PC-9 (cell line): ENCODE data around the gene MGST1. TPM values are rescaled to one million over a fixed set of nuclear protein-coding genes. Genes with fewer than 3 reads are reported as not detected.

Experiments
- BruUV-seq: library from RNA; stranded (reverse); fragments of 400-500 nt; replicated peaks from 2 replicates; lab custom pipeline; 2021; lab: Mats Ljungman, UMichigan
- CTCF ChIA-PET: fragments of 300-600 bp; sonication (Branson Sonifier 250); formaldehyde crosslinking; loops from one replicate; lab custom pipeline; 2022; ENCODE audit warnings: antibody characterized with exemption; lab: Charles Lee
- POLR2A ChIA-PET: fragments of 300-600 bp; sonication (Branson Sonifier 250); formaldehyde crosslinking; loops from one replicate; lab custom pipeline; 2022; ENCODE audit warnings: antibody characterized with exemption; ENCODE audit not compliant: unreplicated experiment; lab: Charles Lee
- DNase-seq, 2 experiments: peaks; one replicate each; pipeline versions ENCODE4 v3.0.0 to v3.0.0-alpha.2; 2015 to 2022; ENCODE audit warnings: mixed read lengths in 1 of 2
- H2AFZ ChIP-seq: fragments of 200-600 bp; sonication (generic); 2 replicates; pipeline ENCODE4 v1.8.1; 2017; ENCODE audit warnings: antibody characterized with exemption
- H3F3A ChIP-seq: fragments of 200-600 bp; sonication (generic); 2 replicates; pipeline ENCODE4 v1.8.1; 2017; ENCODE audit warnings: antibody characterized with exemption, mild to moderate bottlenecking, low read depth; ENCODE audit not compliant: insufficient read depth
- H3K27ac ChIP-seq: fragments of 200-600 bp; sonication (generic); 2 replicates; pipeline ENCODE4 v1.6.1; 2016; ENCODE audit warnings: mixed run types
- H3K27me3 ChIP-seq: fragments of 200-600 bp; sonication (generic); 2 replicates; pipeline ENCODE4 v1.6.1; 2016; ENCODE audit warnings: low read depth, mixed run types; ENCODE audit not compliant: insufficient read depth
- H3K36me3 ChIP-seq: fragments of 200-600 bp; sonication (generic); 2 replicates; pipeline ENCODE4 v1.6.1; 2016; ENCODE audit warnings: low read depth, mixed run types
- H3K4me1 ChIP-seq: fragments of 200-600 bp; sonication (generic); replicated peaks from 2 replicates; pipeline ENCODE4 v1.6.1; 2016; ENCODE audit warnings: mixed run types; ENCODE audit not compliant: insufficient read depth
- H3K4me2 ChIP-seq: fragments of 200-600 bp; sonication (generic); 2 replicates; pipeline ENCODE4 v1.6.1; 2017; ENCODE audit warnings: mixed run types
- H3K4me3 ChIP-seq: fragments of 200-600 bp; sonication (generic); 2 replicates; pipeline ENCODE4 v1.6.1; 2016; ENCODE audit warnings: mixed run types
- H3K79me2 ChIP-seq: fragments of 200-600 bp; sonication (generic); 2 replicates; pipeline ENCODE4 v1.6.1; 2017; ENCODE audit warnings: low read depth, mixed run types
- H3K9me2 ChIP-seq: fragments of 200-600 bp; sonication (generic); 2 replicates; pipeline ENCODE4 v1.8.1; 2017; ENCODE audit warnings: mild to moderate bottlenecking; ENCODE audit not compliant: insufficient read depth
- H3K9me3 ChIP-seq: fragments of 200-600 bp; sonication (generic); 2 replicates; pipeline ENCODE4 v1.8.1; 2016; ENCODE audit warnings: low read depth; ENCODE audit not compliant: insufficient read depth
- H4K20me1 ChIP-seq: fragments of 200-600 bp; sonication (generic); 2 replicates; pipeline ENCODE4 v1.8.1; 2017; ENCODE audit not compliant: insufficient read depth
- EZH2 ChIP-seq: fragments of 200-600 bp; sonication (generic); IDR thresholded peaks from 2 replicates; pipeline ENCODE4 v1.8.0; 2017; ENCODE audit warnings: antibody characterized with exemption, low read depth
- intact Hi-C: fragments of 100-400 bp; cut with micrococcal nuclease; formaldehyde crosslinking; loops from one replicate; pipeline ENCODE4 v1.10.0; 2022; ENCODE audit not compliant: unreplicated experiment
- total RNA-seq: library from RNA; stranded (reverse); gene quantifications from 2 replicates; pipeline ENCODE4 v1.2.3, GENCODE V29; 2021
- TF ChIP-seq, protein P1 (sequence below): fragments of 200-600 bp; sonication (generic); conservative IDR thresholded peaks from 2 replicates; pipeline ENCODE4 v1.6.1; 2017; ENCODE audit warnings: mixed run types, antibody characterized with exemption, mild to moderate bottlenecking, moderate library complexity

MGST1 gene
- total RNA-seq, 1 experiment from 2014 or later, result 766 TPM

DNA sequence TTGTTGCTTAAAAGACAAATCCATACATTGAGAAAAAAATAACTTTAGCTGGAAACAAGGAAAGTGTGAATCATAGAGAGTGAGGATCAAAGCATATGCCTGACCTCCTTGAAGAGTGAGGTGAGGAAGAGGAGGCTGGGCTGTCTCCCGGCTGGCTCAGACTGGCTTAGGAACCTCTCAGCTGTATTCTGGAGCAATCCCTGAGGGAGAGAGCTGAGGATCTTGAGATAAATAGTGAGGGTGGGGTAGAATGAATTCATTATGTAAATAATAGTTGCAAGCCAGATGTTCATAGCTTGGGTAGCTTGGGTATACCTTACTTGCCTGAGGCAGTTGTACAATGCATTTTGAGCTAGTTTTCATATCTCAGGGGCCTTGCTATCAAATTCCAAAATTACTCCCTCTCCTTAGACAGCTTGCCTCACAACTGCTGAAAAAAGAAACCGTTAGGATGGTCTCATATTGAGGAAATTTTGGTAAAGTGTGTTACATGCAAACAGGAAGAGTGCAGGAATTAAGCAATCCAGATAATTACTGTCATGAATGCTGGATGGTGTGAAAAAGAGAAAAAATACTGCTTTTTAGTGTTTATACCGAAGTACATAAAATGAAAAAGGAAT is 39.5 kb upstream of the MGST1 start:
- ChIA-PET POLR2A (no interaction called here), CTCF (no interaction called here)
- Histone ChIP-seq H3K27ac (no peak overlapping the region), H3K4me1 (no peaks in the 10 kb centered on the region), H3K4me3 (no peak overlapping the region), H3K4me2 (no peak overlapping the region), H4K20me1 (no peaks in the 10 kb centered on the region), H2AFZ (no peak overlapping the region), H3K9me3 (peaks cover 3% of the 10 kb centered on the region; the same call in 1 of the 2 replicates), H3K27me3 (no peaks in the 10 kb centered on the region), H3F3A (no peaks in the 10 kb centered on the region), H3K79me2 (no peaks in the 10 kb centered on the region), H3K9me2 (no peaks in the 10 kb centered on the region), H3K36me3 (no peaks in the 10 kb centered on the region)
- DNase-seq, result no peak
- BruUV-seq, result no TSS peak
- TF ChIP-seq, protein P1, sequence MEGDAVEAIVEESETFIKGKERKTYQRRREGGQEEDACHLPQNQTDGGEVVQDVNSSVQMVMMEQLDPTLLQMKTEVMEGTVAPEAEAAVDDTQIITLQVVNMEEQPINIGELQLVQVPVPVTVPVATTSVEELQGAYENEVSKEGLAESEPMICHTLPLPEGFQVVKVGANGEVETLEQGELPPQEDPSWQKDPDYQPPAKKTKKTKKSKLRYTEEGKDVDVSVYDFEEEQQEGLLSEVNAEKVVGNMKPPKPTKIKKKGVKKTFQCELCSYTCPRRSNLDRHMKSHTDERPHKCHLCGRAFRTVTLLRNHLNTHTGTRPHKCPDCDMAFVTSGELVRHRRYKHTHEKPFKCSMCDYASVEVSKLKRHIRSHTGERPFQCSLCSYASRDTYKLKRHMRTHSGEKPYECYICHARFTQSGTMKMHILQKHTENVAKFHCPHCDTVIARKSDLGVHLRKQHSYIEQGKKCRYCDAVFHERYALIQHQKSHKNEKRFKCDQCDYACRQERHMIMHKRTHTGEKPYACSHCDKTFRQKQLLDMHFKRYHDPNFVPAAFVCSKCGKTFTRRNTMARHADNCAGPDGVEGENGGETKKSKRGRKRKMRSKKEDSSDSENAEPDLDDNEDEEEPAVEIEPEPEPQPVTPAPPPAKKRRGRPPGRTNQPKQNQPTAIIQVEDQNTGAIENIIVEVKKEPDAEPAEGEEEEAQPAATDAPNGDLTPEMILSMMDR, result no peak
- TF ChIP-seq EZH2, result no peak
- intact Hi-C loops, result no loop called here

DNA sequence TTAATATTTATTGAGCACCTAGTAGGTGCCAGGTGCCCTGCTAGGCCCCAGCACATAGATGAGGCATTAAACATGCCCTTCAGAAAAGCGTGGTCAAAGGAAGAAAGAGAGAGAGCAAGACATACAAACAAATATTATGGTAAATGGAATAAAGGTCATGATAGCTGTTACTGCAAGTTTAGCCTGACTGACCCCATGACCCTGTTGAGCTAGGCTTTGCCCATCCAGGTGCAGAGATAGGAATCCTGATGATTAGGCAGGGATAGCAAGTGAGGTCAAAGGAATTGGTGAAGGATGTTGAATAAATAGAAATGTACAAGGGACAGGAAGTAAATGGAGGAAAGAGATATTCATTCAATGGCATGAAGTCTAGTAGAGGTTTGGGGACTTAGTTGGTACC is 36.5 kb upstream of the MGST1 start:
- H3K79me2 ChIP-seq, result no peaks in the 10 kb centered on the region
- POLR2A ChIA-PET, result no interaction called here
- no peak for DNase-seq
- no peaks in the 10 kb centered on the region for H3K9me2 ChIP-seq
- H3K36me3 ChIP-seq, result no peaks in the 10 kb centered on the region
- CTCF ChIA-PET, result no interaction called here
- no peak for TF ChIP-seq EZH2
- TF ChIP-seq, protein P1, result no peak
- H3K9me3 ChIP-seq, result peaks cover 3% of the 10 kb centered on the region; the same call in 1 of the 2 replicates
- H3K4me3 ChIP-seq, result no peak overlapping the region
- H4K20me1 ChIP-seq, result no peaks in the 10 kb centered on the region
- intact Hi-C loops, result no loop called here
- no peaks in the 10 kb centered on the region for H3K27me3 ChIP-seq
- BruUV-seq, result no TSS peak
- no peak overlapping the region for H3K27ac ChIP-seq
- no peaks in the 10 kb centered on the region for H3F3A ChIP-seq
- H3K4me1 ChIP-seq, result no peaks in the 10 kb centered on the region
- H3K4me2 ChIP-seq, result no peak overlapping the region
- no peak overlapping the region for H2AFZ ChIP-seq

DNA sequence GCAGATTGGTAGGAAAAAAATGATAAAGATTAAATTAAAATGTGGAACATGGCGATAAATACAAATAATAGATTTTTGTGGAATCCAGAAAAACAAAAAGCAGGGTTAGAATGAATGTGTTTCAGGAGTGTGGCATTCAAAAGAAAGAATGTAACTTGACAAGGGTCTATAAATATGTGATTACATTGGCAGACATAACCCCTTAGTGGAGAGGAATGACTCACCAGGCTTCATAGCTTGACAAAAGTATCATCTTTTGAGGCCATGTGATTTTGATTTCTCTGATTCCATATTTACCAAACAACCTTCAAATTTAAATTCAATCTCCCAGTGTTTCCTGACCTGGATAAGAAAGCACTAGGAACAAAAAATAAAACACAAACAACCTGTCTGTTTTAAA is 24.4 kb upstream of the MGST1 start:
- Histone ChIP-seq H3K27ac (no peak overlapping the region), H3K79me2 (no peaks in the 10 kb centered on the region), H3K4me3 (no peak overlapping the region), H3F3A (no peaks in the 10 kb centered on the region), H3K4me2 (no peak overlapping the region), H2AFZ (no peak overlapping the region), H3K27me3 (no peaks in the 10 kb centered on the region), H3K9me2 (no peaks in the 10 kb centered on the region), H3K4me1 (peaks cover 18% of the 10 kb centered on the region), H4K20me1 (no peaks in the 10 kb centered on the region), H3K9me3 (peaks cover 10% of the 10 kb centered on the region; the same call in 1 of the 2 replicates), H3K36me3 (no peaks in the 10 kb centered on the region)
- CTCF ChIA-PET, result interaction anchor here (0.5 kb wide), 1 partner anchor 60 kb away, joined by 3 read pairs; no protein-coding TSS in a partner anchor
- intact Hi-C loops, result loop anchor here (1.0 kb wide), 2 partner anchors 9 to 27 kb away; no protein-coding TSS in a partner anchor
- no peak for DNase-seq
- no TSS peak for BruUV-seq
- TF ChIP-seq EZH2, result no peak
- TF ChIP-seq, protein P1, result no peak
- POLR2A ChIA-PET, result interaction anchor here (0.6 kb wide), 1 partner anchor 25 kb away, joined by 4 read pairs; no protein-coding TSS in a partner anchor
